ENCODE data around the gene RETREG2. TPM values are rescaled to one million over a fixed set of nuclear protein-coding genes. Genes with fewer than 3 reads are reported as not detected.

RETREG2 gene
- total and polyA plus RNA-seq, 2 of the 8 experiments (the other 6 are each of a cell fraction or from before 2014, with no cell fraction given): 51.3 to 67.4 TPM

- Histone ChIP-seq H3K56ac (replicated peaks; ENCODE audit: insufficient read length, low read depth, low read length) (no peak overlapping the region), H2AK5ac (ENCODE audit: low read depth, low read length) (no peak overlapping the region), H2BK20ac (ENCODE audit: low read length) (no peak overlapping the region), H3K23ac (ENCODE audit: insufficient read length) (no peak overlapping the region), H3K14ac (ENCODE audit: insufficient read length) (no peak overlapping the region), H3K4me3 (ENCODE audit: extremely low read depth in 1 of 4, insufficient read depth in 2 of 4, low read depth in 3 of 4, low read length in 4 of 4) (no peak overlapping the region), H4K5ac (ENCODE audit: insufficient read length, low read depth, low read length) (no peak overlapping the region), H2BK120ac (replicated peaks; ENCODE audit: low read depth, low read length) (no peak overlapping the region), H3K4me2 (ENCODE audit: insufficient read depth in 1 of 2, low read depth in 2 of 2, low read length in 2 of 2) (no peak overlapping the region), H3K36me3 (ENCODE audit: control insufficient read depth in 2 of 4, insufficient read depth in 4 of 4, low read length in 3 of 4) (peaks cover 0 to 7% (median 3%) of the 10 kb centered on the region in 4 experiments; a peak in 2 of 8 replicates), H2AFZ (ENCODE audit: low read length) (no peak overlapping the region), H3K9me3 (ENCODE audit: insufficient read depth in 2 of 2, low read depth in 1 of 2, low read length in 1 of 2) (no peaks in the 10 kb centered on the region), H4K20me1 (replicated peaks in 1 of 2; ENCODE audit: control insufficient read depth in 1 of 2, insufficient read depth in 2 of 2, low read length in 2 of 2) (peaks cover 0 to 1% of the 10 kb centered on the region in 2 experiments), H3K79me1 (ENCODE audit: low read depth, low read length) (no peaks in the 10 kb centered on the region), H3K27ac (ENCODE audit: low read depth, low read length) (no peak overlapping the region), H3K4me1 (replicated peaks in 1 of 4; ENCODE audit: control insufficient read depth in 3 of 4, insufficient read depth in 4 of 4, low read length in 3 of 4) (peaks cover 0 to 7% (median 2%) of the 10 kb centered on the region in 4 experiments; a peak in 2 of 7 replicates), H3K18ac (ENCODE audit: extremely low read depth, low read length) (no peak overlapping the region), H3K9ac (replicated peaks in 1 of 4; ENCODE audit: extremely low read depth in 1 of 4, low read depth in 3 of 4, low read length in 3 of 4) (no peak overlapping the region), H4K91ac (replicated peaks; ENCODE audit: insufficient read length, low read length) (no peak overlapping the region), H2BK15ac (ENCODE audit: low read length) (no peak overlapping the region), H3K79me2 (ENCODE audit: control insufficient read depth in 1 of 2, insufficient read depth in 2 of 2, low read length in 2 of 2) (no peaks in the 10 kb centered on the region), H2BK12ac (ENCODE audit: low read depth, low read length) (no peak overlapping the region), H4K8ac (ENCODE audit: extremely low read depth, insufficient read depth, low read length) (no peak overlapping the region), H3K27me3 (replicated peaks in 1 of 4; ENCODE audit: control insufficient read depth in 3 of 4, extremely low read depth in 1 of 4, insufficient read depth in 3 of 4, low read length in 3 of 4) (no peaks in the 10 kb centered on the region), H2BK5ac (ENCODE audit: low read depth, low read length) (no peak overlapping the region), H3K4ac (replicated peaks; ENCODE audit: insufficient read length, low read depth, low read length) (no peak overlapping the region), H3K23me2 (ENCODE audit: low read depth, low read length) (peaks cover 4% of the 10 kb centered on the region; the same call in 1 of the 2 replicates)
- 90% methylated on average over 16 of the region's 16 CpGs; no CpG with 5 or more reads in 1 of the 2 experiments for WGBS, 2 experiments (ENCODE audit: extremely low coverage in 1 of 2, insufficient coverage in 1 of 2, insufficient read length in 1 of 2, insufficient replicate concordance in 2 of 2, low coverage in 1 of 2, low lambda C conversion rate in 2 of 2, missing lambda C conversion rate in 1 of 2)
- POLR2A ChIA-PET (ENCODE audit: partially characterized antibody): interaction anchor here (2.2 to 2.5 kb wide), 2 partner anchors 34 to 45 kb away, joined by 6 to 7 read pairs; partner anchors contain the start of gene ZFAND2B
- no peak for DNase-seq (ENCODE audit: low read depth in 1 of 2, low spot score in 2 of 2)
- CTCF ChIA-PET (ENCODE audit: partially characterized antibody): interaction anchor here (0.7 to 8.3 kb wide), 18 partner anchors 9 to 357 kb away, joined by 3 to 71 read pairs (median 5); partner anchors contain the start of genes NHEJ1 and ZFAND2B
- no peak for FAIRE-seq
- no peak for TF ChIP-seq NANOG (IDR thresholded peaks at IDR 0.05; ENCODE audit: insufficient read depth, low read depth, low read length, poor library complexity, severe bottlenecking)
Measured at GRCh38 chr2:219172231-219173154, 5.6 kb upstream of the RETREG2 start.

Data from H1 (cell line).